Measurements from ENCODE around the gene HHIPL1. TPM values are rescaled to one million over a fixed set of nuclear protein-coding genes. Genes with fewer than 3 reads are reported as not detected.

The HHIPL1 gene
- total RNA-seq, 2 donors from 2014 or later = 0.44 to 0.93 TPM

DNA sequence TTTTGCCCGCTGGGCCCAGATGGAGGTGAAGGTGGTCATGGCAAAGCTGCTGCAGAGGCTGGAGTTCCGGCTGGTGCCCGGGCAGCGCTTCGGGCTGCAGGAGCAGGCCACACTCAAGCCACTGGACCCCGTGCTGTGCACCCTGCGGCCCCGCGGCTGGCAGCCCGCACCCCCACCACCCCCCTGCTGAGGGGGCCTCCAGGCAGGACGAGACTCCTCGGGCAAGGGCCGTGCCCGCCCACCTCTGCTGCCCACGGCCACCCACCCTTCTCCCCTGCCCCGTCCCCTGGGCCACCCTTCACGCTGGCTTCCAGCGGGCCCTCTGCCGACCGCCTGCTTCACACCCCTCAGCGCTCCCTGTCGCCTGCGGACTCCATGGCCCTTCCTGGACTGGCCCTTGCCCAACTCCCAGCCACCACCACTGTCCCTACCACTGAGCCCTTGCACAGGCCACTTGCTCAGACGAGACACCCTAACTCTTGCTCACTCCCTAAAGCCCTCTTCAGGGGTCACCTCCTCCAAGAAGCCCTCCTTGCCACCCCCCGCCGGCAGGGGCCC is 81.7 kb downstream of the HHIPL1 start:
- TF ChIP-seq, protein P1, sequence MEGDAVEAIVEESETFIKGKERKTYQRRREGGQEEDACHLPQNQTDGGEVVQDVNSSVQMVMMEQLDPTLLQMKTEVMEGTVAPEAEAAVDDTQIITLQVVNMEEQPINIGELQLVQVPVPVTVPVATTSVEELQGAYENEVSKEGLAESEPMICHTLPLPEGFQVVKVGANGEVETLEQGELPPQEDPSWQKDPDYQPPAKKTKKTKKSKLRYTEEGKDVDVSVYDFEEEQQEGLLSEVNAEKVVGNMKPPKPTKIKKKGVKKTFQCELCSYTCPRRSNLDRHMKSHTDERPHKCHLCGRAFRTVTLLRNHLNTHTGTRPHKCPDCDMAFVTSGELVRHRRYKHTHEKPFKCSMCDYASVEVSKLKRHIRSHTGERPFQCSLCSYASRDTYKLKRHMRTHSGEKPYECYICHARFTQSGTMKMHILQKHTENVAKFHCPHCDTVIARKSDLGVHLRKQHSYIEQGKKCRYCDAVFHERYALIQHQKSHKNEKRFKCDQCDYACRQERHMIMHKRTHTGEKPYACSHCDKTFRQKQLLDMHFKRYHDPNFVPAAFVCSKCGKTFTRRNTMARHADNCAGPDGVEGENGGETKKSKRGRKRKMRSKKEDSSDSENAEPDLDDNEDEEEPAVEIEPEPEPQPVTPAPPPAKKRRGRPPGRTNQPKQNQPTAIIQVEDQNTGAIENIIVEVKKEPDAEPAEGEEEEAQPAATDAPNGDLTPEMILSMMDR (IDR thresholded peaks at IDR 0.05) = no peak
- Histone ChIP-seq H3K4me1 (no peaks in the 10 kb centered on the region), H3K27ac (no peak overlapping the region), H3K36me3 (no peaks in the 10 kb centered on the region), H3K27me3 (peaks cover 5% of the 10 kb centered on the region), H3K4me3 (no peak overlapping the region), H3K9me3 (no peaks in the 10 kb centered on the region), H3K9ac (ENCODE audit: low read depth in 2 of 2, low read length in 2 of 2) (no peak overlapping the region)
- DNase-seq = no peak
- intact Hi-C loops (cut with DNase I) = no loop called here

DNA sequence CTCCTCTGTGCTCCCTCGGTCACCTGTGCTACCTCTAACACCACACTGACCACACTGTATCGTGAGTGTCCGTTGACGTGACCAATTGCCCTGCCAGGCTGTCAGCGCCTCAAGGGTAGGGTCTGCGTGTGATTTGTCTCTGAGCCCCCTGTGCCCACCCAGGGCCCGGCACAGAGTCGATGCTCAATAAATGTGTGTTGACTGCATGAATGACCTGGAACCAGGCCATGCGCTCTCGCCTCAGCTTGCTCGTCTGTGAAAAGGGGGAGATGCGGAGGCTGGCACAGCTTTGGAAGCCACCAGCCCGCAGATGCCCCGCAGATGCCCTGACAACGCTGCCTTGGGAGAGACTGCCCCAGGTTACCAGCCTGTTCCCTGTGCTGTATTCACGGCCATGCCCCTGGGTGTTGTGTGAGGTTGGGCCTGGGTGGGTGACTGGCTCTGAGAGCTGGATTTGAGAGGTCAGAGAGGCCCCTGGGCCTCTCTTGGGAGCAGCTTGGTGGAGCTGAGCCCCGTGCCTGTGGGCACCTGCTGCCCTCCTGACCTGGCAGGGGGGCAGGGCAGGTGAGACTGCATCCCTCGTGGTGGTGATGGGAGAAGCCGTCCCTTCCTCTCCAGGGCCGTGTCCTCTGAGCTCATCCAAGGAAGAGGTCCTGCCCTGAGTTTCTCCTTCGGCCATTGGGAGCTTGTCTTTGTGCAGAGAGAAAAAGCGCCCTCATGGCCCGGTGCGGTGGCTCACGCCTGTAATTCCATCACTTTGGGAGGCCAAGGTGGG is 82.4 kb downstream of the HHIPL1 start:
- Histone ChIP-seq H3K27me3 (peaks cover 5% of the 10 kb centered on the region), H3K36me3 (no peaks in the 10 kb centered on the region), H3K4me3 (no peak overlapping the region), H3K9ac (ENCODE audit: low read depth in 2 of 2, low read length in 2 of 2) (no peak overlapping the region), H3K4me1 (no peaks in the 10 kb centered on the region), H3K27ac (no peak overlapping the region), H3K9me3 (no peaks in the 10 kb centered on the region)
- TF ChIP-seq, protein P1 (IDR thresholded peaks at IDR 0.05) = no peak
- DNase-seq = no peak
- intact Hi-C loops (cut with DNase I) = no loop called here

- Histone ChIP-seq H3K27me3 (peaks cover 5% of the 10 kb centered on the region), H3K27ac (no peak overlapping the region), H3K4me1 (no peaks in the 10 kb centered on the region), H3K9ac (ENCODE audit: low read depth in 2 of 2, low read length in 2 of 2) (no peak overlapping the region), H3K36me3 (no peaks in the 10 kb centered on the region), H3K9me3 (no peaks in the 10 kb centered on the region), H3K4me3 (no peak overlapping the region)
- TF ChIP-seq, protein P1 (IDR thresholded peaks at IDR 0.05) = no peak
- DNase-seq = peak; percentile 14
- intact Hi-C loops (cut with DNase I) = no loop called here
These were observed 83.4 kb downstream of the HHIPL1 start for GRCh38 chr14:99728231-99728920.

GRCh38 chr14:99728981-99729451 is 84.1 kb downstream of the HHIPL1 start:
- Histone ChIP-seq H3K4me1 (no peaks in the 10 kb centered on the region), H3K27ac (no peak overlapping the region), H3K9ac (ENCODE audit: low read depth in 2 of 2, low read length in 2 of 2) (no peak overlapping the region), H3K9me3 (no peaks in the 10 kb centered on the region), H3K36me3 (no peaks in the 10 kb centered on the region), H3K4me3 (no peak overlapping the region), H3K27me3 (peaks cover 5% of the 10 kb centered on the region)
- TF ChIP-seq, protein P1 (IDR thresholded peaks at IDR 0.05) = no peak
- peak; percentile 10 for DNase-seq
- intact Hi-C loops (cut with DNase I) = no loop called here

Other genes with a start within 250 kb of the HHIPL1 start
- gene SETD3, start 164.3 kb upstream of the HHIPL1 start, total RNA-seq = 10 to 100 TPM; 60.0 to 69.4 TPM
- gene CCNK, start 163.7 kb upstream of the HHIPL1 start, total RNA-seq = 10 to 100 TPM; 65.8 to 67.7 TPM
- gene CCDC85C, start 40.9 kb upstream of the HHIPL1 start, total RNA-seq = 10 to 100 TPM; 54.0 to 73.4 TPM
- gene CYP46A1, start 39.2 kb downstream of the HHIPL1 start, total RNA-seq = under 1 TPM; 0.05 to 0.25 TPM
- gene EML1, start 148.3 kb downstream of the HHIPL1 start, total RNA-seq = 10 to 100 TPM in 1 of 2 donors, 1 to 10 TPM in 1; 3.6 to 14.2 TPM